ENCODE data around the gene SNU13. TPM values are rescaled to one million over a fixed set of nuclear protein-coding genes. Genes with fewer than 3 reads are reported as not detected.

Gene SNU13
- total RNA-seq, 1 experiment from 2014 or later = 203 TPM

GRCh38 chr22:41700108-41700364 is 11.4 kb upstream of the SNU13 start:
- no peak overlapping the region for H3K4me3 Mint-ChIP-seq
- H3K79me1 ChIP-seq (ENCODE audit: insufficient read depth, low read depth, low read length, poor library complexity, severe bottlenecking) = no peaks in the 10 kb centered on the region
- H3K14ac ChIP-seq (ENCODE audit: insufficient read depth, low read length) = no peak overlapping the region
- no peak overlapping the region for H2BK5ac ChIP-seq (ENCODE audit: insufficient read length, low read length)
- H4K8ac ChIP-seq (replicated peaks; ENCODE audit: insufficient read length, low read depth, low read length) = no peak overlapping the region
- H3T11ph ChIP-seq (ENCODE audit: low read length) = no peak overlapping the region
- no peak overlapping the region for H3K23ac ChIP-seq (ENCODE audit: insufficient read length, low read depth, low read length)
- H3K56ac ChIP-seq (ENCODE audit: insufficient read length, low read depth, low read length) = no peak overlapping the region
- no peak for TF ChIP-seq CTCF (conservative IDR thresholded peaks at IDR 0.05)
- H3K27ac ChIP-seq (ENCODE audit: insufficient read length, low read depth, low read length) = no peak overlapping the region
- peak overlapping the region in 1 of 3 experiments; percentile 13; a peak in 1 of 7 replicates for H3K27ac Mint-ChIP-seq
- H3K9ac ChIP-seq (ENCODE audit: extremely low read depth, insufficient read length, low read length) = no peak overlapping the region
- no peaks in the 10 kb centered on the region for H3K4me1 ChIP-seq (ENCODE audit: insufficient read depth, low read length)
- H3K9me3 ChIP-seq (ENCODE audit: control insufficient read depth, low read depth, low read length) = no peaks in the 10 kb centered on the region
- H3K4ac ChIP-seq (ENCODE audit: low read depth, low read length) = no peak overlapping the region
- H2AK5ac ChIP-seq (ENCODE audit: insufficient read length, low read length) = no peak overlapping the region
- peaks cover 11 to 12% of the 10 kb centered on the region in 2 experiments for H3K4me1 Mint-ChIP-seq
- WGBS (ENCODE audit: extremely low coverage, insufficient read length, low lambda C conversion rate) = no CpG with 5 or more reads among the region's 16 CpGs
- no peaks in the 10 kb centered on the region for H4K20me1 ChIP-seq (ENCODE audit: control insufficient read depth, insufficient read depth, insufficient read length)
- no peak overlapping the region for H3K4me2 ChIP-seq (ENCODE audit: insufficient read depth, insufficient read length, low read length)
- H3K23me2 ChIP-seq (ENCODE audit: insufficient read length, low read depth, low read length, poor library complexity, severe bottlenecking) = no peaks in the 10 kb centered on the region
- peaks cover 2% of the 10 kb centered on the region for H3K27me3 Mint-ChIP-seq (ENCODE audit: low read depth)
- no peak overlapping the region for H2AFZ ChIP-seq (ENCODE audit: low read length)
- H4K5ac ChIP-seq (ENCODE audit: insufficient read length, low read depth, low read length) = no peak overlapping the region
- no peak overlapping the region for H2BK12ac ChIP-seq (ENCODE audit: insufficient read length, low read depth, low read length)
- no peaks in the 10 kb centered on the region for H3K27me3 ChIP-seq (ENCODE audit: insufficient read depth, low read length)
- no peak overlapping the region for H2BK15ac ChIP-seq (ENCODE audit: low read depth, low read length)
- H3K18ac ChIP-seq (ENCODE audit: insufficient read length, low read depth, low read length) = no peak overlapping the region
- H3K9me3 Mint-ChIP-seq = no peaks in the 10 kb centered on the region
- H4K91ac ChIP-seq (ENCODE audit: insufficient read length, low read depth, low read length) = no peak overlapping the region
- no peak overlapping the region for H2BK120ac ChIP-seq (ENCODE audit: low read depth, low read length, poor library complexity, severe bottlenecking)
- no peak overlapping the region for H2BK20ac ChIP-seq (ENCODE audit: low read depth, low read length, poor library complexity, severe bottlenecking)
- DNase-seq = peak; percentile 31
- 0 out of 7 replicates have a peak, but pooled peaks cover 0 to 1% (median 0%) of the 10 kb centered on the region in 3 experiments for H3K36me3 Mint-ChIP-seq (ENCODE audit: insufficient read depth in 1 of 3, low read depth in 3 of 3)
- no peaks in the 10 kb centered on the region for H3K79me2 ChIP-seq (ENCODE audit: insufficient read depth, low read length)

Data from H9 (cell line).